Stimulated activated CD4-positive, alpha-beta T cell treated with anti-CD3 and anti-CD28 coated beads, Interleukin-12 subunit alpha, Interleukin-12 subunit beta, amount 100 ng/mL, for 48 hours (primary cell): ENCODE results near the gene LRRC8B.

Experiments used
- DNase-seq, 3 donors: peaks; one replicate each; pipeline ENCODE4 v3.0.0-alpha.2; 2020; ENCODE audit warnings: low read depth in 2 of 3, low spot score in 1 of 3

The LRRC8B gene

GRCh38 chr1:89546082-89546889, 21.7 kb downstream of the LRRC8B start:
- no peak for DNase-seq

- no peak for DNase-seq
These were observed 22.4 kb downstream of the LRRC8B start for GRCh38 chr1:89546934-89547562.

GRCh38 chr1:89547563-89548116, 23.0 kb downstream of the LRRC8B start:
- peak in 1 of 3 donors; percentile 11 for DNase-seq

- DNase-seq, result no peak
These were observed 23.7 kb downstream of the LRRC8B start for GRCh38 chr1:89548122-89548857.

GRCh38 chr1:89550995-89551394, 26.4 kb downstream of the LRRC8B start:
- DNase-seq, result no peak

GRCh38 chr1:89552471-89553081, 27.9 kb downstream of the LRRC8B start:
- no peak for DNase-seq

GRCh38 chr1:89553157-89553556, 28.5 kb downstream of the LRRC8B start:
- no peak for DNase-seq

- no peak for DNase-seq
These were observed 30.9 kb downstream of the LRRC8B start for GRCh38 chr1:89555550-89555949.

GRCh38 chr1:89556726-89557444, 32.3 kb downstream of the LRRC8B start:
- DNase-seq, result no peak

GRCh38 chr1:89557445-89557825, 32.8 kb downstream of the LRRC8B start:
- no peak for DNase-seq

- DNase-seq, result no peak
These were observed 33.3 kb downstream of the LRRC8B start for GRCh38 chr1:89557956-89558355.

- DNase-seq, result no peak
These were observed 39.5 kb downstream of the LRRC8B start for GRCh38 chr1:89563957-89564604.

GRCh38 chr1:89565521-89565920, 40.9 kb downstream of the LRRC8B start:
- DNase-seq, result no peak

GRCh38 chr1:89566761-89567174, 42.1 kb downstream of the LRRC8B start:
- DNase-seq, result no peak

- DNase-seq, result no peak
These were observed 43.2 kb downstream of the LRRC8B start for GRCh38 chr1:89567797-89568196.

GRCh38 chr1:89573410-89573809, 48.8 kb downstream of the LRRC8B start:
- DNase-seq, result no peak

- DNase-seq, result no peak
These were observed 50.0 kb downstream of the LRRC8B start for GRCh38 chr1:89574621-89575020.

GRCh38 chr1:89575207-89575606, 50.6 kb downstream of the LRRC8B start:
- no peak for DNase-seq

- DNase-seq, result no peak
These were observed 51.4 kb downstream of the LRRC8B start for GRCh38 chr1:89576013-89576412.

GRCh38 chr1:89578151-89578550, 53.5 kb downstream of the LRRC8B start:
- no peak for DNase-seq
